GM20000 (cell line): ENCODE data around the gene RNF34.

Source experiments
- DNase-seq: peaks from one replicate; pipeline ENCODE4 v3.0.0; 2012; ENCODE audit warnings: low spot score
- TF ChIP-seq, protein P1 (sequence below): IDR thresholded peaks from 2 replicates; pipeline ENCODE4 v1.5.1; 2012; ENCODE audit warnings: mild to moderate bottlenecking, control low read depth; ENCODE audit errors: extremely low read depth, missing control alignments

Gene RNF34, protein sequence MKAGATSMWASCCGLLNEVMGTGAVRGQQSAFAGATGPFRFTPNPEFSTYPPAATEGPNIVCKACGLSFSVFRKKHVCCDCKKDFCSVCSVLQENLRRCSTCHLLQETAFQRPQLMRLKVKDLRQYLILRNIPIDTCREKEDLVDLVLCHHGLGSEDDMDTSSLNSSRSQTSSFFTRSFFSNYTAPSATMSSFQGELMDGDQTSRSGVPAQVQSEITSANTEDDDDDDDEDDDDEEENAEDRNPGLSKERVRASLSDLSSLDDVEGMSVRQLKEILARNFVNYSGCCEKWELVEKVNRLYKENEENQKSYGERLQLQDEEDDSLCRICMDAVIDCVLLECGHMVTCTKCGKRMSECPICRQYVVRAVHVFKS

DNA sequence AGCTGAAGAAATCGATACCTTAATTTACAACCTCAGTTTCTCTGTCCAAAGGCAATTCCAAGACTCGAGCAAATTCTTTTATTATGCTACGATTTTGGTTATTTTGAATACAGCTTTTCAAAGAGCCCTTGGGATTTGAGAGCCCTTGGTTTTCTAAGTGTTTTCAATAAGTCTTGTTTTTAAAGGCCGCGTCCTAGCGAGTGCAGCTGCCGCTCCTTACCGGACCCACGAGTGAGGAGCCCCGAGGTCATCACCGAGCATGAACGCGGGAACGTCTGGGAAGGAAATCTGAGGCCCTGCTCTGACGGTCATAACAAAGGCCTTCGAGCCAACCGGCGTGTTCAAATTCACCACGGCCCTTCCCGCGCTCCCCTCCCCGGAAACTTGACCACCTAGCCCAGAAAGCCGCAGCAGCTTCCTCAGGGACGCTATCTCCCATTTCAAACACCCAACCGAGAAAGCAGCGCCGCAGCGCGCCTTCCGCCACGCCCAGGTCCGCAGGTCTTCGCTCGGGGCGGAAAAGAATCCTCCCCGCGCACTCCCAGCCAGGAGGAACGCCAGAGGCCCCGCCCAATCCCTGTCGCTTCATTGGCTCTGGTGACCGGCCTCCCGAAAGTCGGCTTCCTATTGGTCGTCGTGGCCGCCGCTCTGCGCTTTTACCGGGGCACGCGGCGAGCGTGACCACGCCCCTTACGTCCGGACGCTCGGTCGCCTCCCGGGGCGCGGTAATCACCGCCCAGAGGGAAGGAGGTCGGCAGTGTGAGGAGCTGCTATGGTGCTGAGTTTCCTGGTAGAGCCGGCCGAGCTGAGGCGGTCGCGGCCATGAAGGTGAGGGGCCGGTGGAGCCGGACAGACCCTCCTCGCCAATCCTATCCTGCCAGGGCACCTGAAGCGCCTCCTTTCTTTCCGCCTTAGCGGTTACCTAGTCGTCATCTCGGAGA, at the start of gene RNF34:
Gene RNF34, plus strand, starts transcription at position 728 of the 941 bp plus-strand sequence. Its CDS starts 95 bp downstream, at position 823.
- TF ChIP-seq, protein P1, sequence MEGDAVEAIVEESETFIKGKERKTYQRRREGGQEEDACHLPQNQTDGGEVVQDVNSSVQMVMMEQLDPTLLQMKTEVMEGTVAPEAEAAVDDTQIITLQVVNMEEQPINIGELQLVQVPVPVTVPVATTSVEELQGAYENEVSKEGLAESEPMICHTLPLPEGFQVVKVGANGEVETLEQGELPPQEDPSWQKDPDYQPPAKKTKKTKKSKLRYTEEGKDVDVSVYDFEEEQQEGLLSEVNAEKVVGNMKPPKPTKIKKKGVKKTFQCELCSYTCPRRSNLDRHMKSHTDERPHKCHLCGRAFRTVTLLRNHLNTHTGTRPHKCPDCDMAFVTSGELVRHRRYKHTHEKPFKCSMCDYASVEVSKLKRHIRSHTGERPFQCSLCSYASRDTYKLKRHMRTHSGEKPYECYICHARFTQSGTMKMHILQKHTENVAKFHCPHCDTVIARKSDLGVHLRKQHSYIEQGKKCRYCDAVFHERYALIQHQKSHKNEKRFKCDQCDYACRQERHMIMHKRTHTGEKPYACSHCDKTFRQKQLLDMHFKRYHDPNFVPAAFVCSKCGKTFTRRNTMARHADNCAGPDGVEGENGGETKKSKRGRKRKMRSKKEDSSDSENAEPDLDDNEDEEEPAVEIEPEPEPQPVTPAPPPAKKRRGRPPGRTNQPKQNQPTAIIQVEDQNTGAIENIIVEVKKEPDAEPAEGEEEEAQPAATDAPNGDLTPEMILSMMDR: no peak
- peak; percentile 97 for DNase-seq

DNA sequence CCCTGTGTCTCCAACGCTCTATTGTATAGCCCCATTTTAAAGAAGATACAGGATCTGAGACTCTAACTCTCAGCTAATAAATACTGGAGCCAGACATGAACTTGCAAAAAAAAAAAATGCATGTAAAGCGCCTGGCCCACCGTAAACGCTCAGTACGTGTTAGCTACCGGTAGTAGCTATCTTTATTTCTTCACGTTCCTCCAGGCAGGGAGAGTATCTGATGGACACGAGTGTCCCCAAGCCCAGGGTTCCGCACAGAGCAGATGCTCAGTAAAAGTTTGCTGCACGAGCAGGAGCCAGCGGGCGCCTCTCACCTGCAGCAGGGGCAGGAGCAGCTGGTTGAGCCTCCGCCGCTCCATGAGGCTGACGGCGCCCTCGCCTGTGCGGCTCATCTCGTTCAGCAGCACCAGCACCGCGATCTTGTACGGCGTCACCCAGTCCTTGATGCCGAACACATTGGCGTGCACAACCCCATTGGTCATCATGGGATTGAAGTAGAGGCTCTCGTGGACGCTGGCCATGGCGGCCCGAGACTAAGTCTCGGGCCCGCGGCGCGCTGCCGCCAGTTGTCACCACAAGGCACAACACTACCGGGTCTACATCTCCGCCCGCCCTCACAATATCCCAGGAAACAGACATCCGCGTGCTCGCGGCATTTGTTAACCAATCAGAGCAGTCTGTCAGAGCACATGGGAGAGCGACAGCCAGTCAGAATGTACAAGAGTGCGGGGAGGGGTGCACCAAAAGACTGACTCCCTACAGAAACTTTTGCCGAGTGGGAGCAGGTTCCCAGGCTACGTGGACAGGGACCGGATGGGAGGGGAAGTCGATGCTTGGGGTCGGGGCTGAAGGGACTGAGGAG, 47.9 kb upstream of the RNF34 start, which contains the start of gene ANAPC5:
Gene ANAPC5, minus strand, starts transcription at position 592 of the 862 bp plus-strand sequence. Its CDS starts 71 bp downstream, at position 521.
- peak; percentile 93 for DNase-seq
- TF ChIP-seq, protein P1: no peak

DNA sequence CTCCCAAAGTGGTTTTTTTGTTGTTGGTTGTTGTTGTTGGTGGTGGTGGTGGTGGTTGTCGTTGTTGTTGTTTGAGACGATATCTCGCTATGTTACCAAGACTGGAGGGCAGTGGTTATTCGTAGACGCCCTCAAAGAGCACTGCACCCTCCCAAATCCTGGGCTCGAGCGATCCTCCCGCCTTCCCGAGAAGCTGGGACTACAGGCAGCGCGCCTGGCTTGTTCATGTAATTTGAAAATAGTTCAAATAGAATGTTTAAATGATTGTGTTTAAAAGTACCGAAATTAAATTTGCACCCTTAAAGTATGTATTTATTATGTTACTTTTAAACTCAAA, 47.3 kb upstream of the RNF34 start:
- TF ChIP-seq, protein P1: no peak
- no peak for DNase-seq

- DNase-seq: no peak
- TF ChIP-seq, protein P1: no peak
Observed at GRCh38 chr12:121355818-121356217, 44.1 kb upstream of the RNF34 start.

- TF ChIP-seq, protein P1: no peak
Observed at GRCh38 chr12:121356657-121357056, 43.3 kb upstream of the RNF34 start.

DNA sequence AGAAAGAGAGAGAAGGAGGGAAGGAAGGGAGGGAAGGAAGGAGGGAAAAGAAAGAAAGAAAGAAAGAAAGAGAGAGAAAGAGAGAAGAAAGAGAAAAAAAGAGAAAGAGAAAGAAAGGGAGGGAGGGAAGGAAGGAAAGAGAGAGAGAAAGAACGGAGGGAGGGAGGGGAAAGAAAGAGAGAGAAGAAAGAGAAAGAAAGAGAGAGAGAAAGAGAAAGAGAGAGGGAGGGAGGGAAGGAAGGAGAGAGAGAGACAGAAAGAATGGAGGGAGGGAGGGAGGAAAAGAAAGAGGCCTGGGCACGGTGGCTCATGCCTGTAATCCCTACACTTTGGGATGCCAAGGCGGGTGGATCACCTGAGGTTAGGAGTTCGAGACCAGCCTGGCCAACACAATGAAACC, 42.6 kb upstream of the RNF34 start:
- TF ChIP-seq, protein P1: no peak

More at GRCh38 chr12:121356657-121357056, 43.3 kb upstream of the RNF34 start:
- no peak for DNase-seq

More for the DNA sequence above, 42.6 kb upstream of the RNF34 start:
- DNase-seq: no peak
